OCI-LY7 (cell line): ENCODE data around the gene PDAP1. TPM values are rescaled to one million over a fixed set of nuclear protein-coding genes. Genes with fewer than 3 reads are reported as not detected.

Source experiments
- BruUV-seq: library from RNA; stranded (reverse); fragments of 400-500 nt; replicated peaks from 2 replicates; lab custom pipeline; 2021; lab: Mats Ljungman, UMichigan
- CTCF ChIA-PET: fragments of 300-600 bp; sonication (Branson Sonifier 250); formaldehyde crosslinking; loops from one replicate; lab custom pipeline; 2022; ENCODE audit warnings: antibody characterized with exemption; ENCODE audit not compliant: unreplicated experiment; lab: Charles Lee
- POLR2A ChIA-PET: fragments of 300-600 bp; sonication (Branson Sonifier 250); formaldehyde crosslinking; loops from one replicate; lab custom pipeline; 2022; ENCODE audit warnings: antibody characterized with exemption; lab: Charles Lee
- DNase-seq: peaks from one replicate; pipeline ENCODE4 v3.0.0-alpha.2; 2015; ENCODE audit warnings: low spot score
- H2AFZ ChIP-seq: fragments of 200-600 bp; sonication (generic), shearing (Covaris generic); 2 replicates; pipeline ENCODE4 v1.6.1; 2014; ENCODE audit warnings: mild to moderate bottlenecking, antibody characterized with exemption, low read length, moderate library complexity
- H3K27ac ChIP-seq: fragments of 200-600 bp; sonication (generic); 2 replicates; pipeline ENCODE4 v1.5.1; 2014; ENCODE audit warnings: mixed run types, low read depth, mild to moderate bottlenecking, moderate library complexity, low read length, inconsistent platforms; ENCODE audit not compliant: poor library complexity, severe bottlenecking
- H3K36me3 ChIP-seq: fragments of 200-600 bp; sonication (generic); 2 replicates; pipeline ENCODE4 v1.6.1; 2014; ENCODE audit warnings: mild to moderate bottlenecking, antibody characterized with exemption, low read length, moderate library complexity, mixed read lengths; ENCODE audit not compliant: insufficient read depth
- H3K4me1 ChIP-seq: fragments of 200-600 bp; sonication (generic); 2 replicates; pipeline ENCODE4 v1.5.1; 2014; ENCODE audit warnings: mild to moderate bottlenecking, low read length; ENCODE audit not compliant: insufficient read depth, poor library complexity, severe bottlenecking
- H3K4me2 ChIP-seq: fragments of 200-600 bp; sonication (generic); 2 replicates; pipeline ENCODE4 v1.6.1; 2014; ENCODE audit warnings: mild to moderate bottlenecking, low read length
- H3K4me3 ChIP-seq: fragments of 200-600 bp; sonication (generic); 2 replicates; pipeline ENCODE4 v1.5.1; 2014; ENCODE audit warnings: mild to moderate bottlenecking, low read depth, low read length; ENCODE audit not compliant: poor library complexity, severe bottlenecking
- H3K79me2 ChIP-seq: fragments of 200-600 bp; sonication (generic); 2 replicates; pipeline ENCODE4 v1.6.1; 2016; ENCODE audit warnings: low read depth, mild to moderate bottlenecking, low read length, moderate library complexity, mixed read lengths; ENCODE audit not compliant: insufficient read depth
- H3K9me2 ChIP-seq: fragments of 200-600 bp; sonication (generic); 2 replicates; pipeline ENCODE4 v1.6.1; 2016; ENCODE audit warnings: mild to moderate bottlenecking, low read length, mixed read lengths; ENCODE audit not compliant: insufficient read depth
- H3K9me3 ChIP-seq: fragments of 200-600 bp; sonication (generic); 2 replicates; pipeline ENCODE4 v1.6.1; 2014; ENCODE audit warnings: mild to moderate bottlenecking, mixed run types, low read length, mixed read lengths
- H4K20me1 ChIP-seq: fragments of 200-600 bp; sonication (generic); 2 replicates; pipeline ENCODE4 v1.6.1; 2014; ENCODE audit warnings: mild to moderate bottlenecking, antibody characterized with exemption, low read length, moderate library complexity, mixed read lengths; ENCODE audit not compliant: insufficient read depth
- EZH2phosphoT487 ChIP-seq: fragments of 200-600 bp; sonication (generic); IDR thresholded peaks from 2 replicates; pipeline ENCODE4 v1.6.1; 2018; ENCODE audit warnings: low read depth, borderline replicate concordance, mild to moderate bottlenecking, mixed run types, antibody characterized with exemption, low read length, moderate library complexity, mixed read lengths
- intact Hi-C: fragments of 100-400 bp; cut with micrococcal nuclease; formaldehyde crosslinking; loops from one replicate; pipeline ENCODE4 v1.10.0; 2022; ENCODE audit not compliant: unreplicated experiment
- total RNA-seq, 2 experiments: library from RNA; depleted of rRNA in 1 of 2; stranded (reverse); fragments of >200 nt in 1 of 2; shearing (Covaris generic) in 1 of 2; gene quantifications; 2 replicates each; pipeline ENCODE4 v1.2.3, GENCODE V29; 2014 to 2022
- TF ChIP-seq, protein P1 (sequence below): fragments of 200-600 bp; sonication (generic); conservative IDR thresholded peaks from 2 replicates; pipeline ENCODE4 v1.5.1; 2014; ENCODE audit warnings: mild to moderate bottlenecking, antibody characterized with exemption, low read length, moderate library complexity, mixed read lengths

PDAP1 gene
- total RNA-seq, 2 experiments from 2014 or later: 33.7 to 135 TPM

DNA sequence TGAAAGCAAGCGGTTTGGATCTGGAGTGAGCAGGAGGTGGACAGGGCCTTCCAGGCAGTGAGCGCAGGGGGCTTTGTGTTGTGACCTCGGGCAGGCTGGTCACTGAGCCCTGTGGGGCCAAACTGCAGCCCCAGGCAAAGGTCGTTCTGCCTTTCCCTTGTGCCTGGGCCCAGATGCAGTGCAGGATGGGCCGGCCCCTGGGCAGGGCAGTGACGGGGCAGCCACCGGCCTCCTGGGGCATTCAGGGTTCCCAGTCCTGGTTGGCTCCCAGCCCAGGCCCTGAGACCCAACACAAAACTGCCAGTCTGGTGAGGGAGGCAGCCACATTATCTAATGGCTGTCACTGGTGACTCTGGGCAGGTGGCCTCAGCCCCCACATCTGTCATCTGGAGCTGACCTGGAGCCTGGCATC, 26.7 kb downstream of the PDAP1 start:
- peak overlapping the region; percentile 63 for H3K4me3 ChIP-seq
- H3K4me2 ChIP-seq: peak overlapping the region; percentile 90
- TF ChIP-seq EZH2phosphoT487: no peak
- TF ChIP-seq, protein P1, sequence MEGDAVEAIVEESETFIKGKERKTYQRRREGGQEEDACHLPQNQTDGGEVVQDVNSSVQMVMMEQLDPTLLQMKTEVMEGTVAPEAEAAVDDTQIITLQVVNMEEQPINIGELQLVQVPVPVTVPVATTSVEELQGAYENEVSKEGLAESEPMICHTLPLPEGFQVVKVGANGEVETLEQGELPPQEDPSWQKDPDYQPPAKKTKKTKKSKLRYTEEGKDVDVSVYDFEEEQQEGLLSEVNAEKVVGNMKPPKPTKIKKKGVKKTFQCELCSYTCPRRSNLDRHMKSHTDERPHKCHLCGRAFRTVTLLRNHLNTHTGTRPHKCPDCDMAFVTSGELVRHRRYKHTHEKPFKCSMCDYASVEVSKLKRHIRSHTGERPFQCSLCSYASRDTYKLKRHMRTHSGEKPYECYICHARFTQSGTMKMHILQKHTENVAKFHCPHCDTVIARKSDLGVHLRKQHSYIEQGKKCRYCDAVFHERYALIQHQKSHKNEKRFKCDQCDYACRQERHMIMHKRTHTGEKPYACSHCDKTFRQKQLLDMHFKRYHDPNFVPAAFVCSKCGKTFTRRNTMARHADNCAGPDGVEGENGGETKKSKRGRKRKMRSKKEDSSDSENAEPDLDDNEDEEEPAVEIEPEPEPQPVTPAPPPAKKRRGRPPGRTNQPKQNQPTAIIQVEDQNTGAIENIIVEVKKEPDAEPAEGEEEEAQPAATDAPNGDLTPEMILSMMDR: no peak
- no TSS peak for BruUV-seq
- intact Hi-C loops: loop anchor here (2.0 kb wide), 1 partner anchor 27 kb away; the partner anchor contains the start of genes BUD31 and PDAP1
- H2AFZ ChIP-seq: no peak overlapping the region
- no peaks in the 10 kb centered on the region for H3K9me2 ChIP-seq
- H3K9me3 ChIP-seq: no peaks in the 10 kb centered on the region; the same call in 1 of the 2 replicates
- ChIA-PET POLR2A (interaction anchor here (0.6 kb wide), 1 partner anchor 26 kb away, joined by 4 read pairs; no protein-coding TSS in a partner anchor), CTCF (no interaction called here)
- no peak for DNase-seq
- no peaks in the 10 kb centered on the region for H4K20me1 ChIP-seq
- peaks cover 49% of the 10 kb centered on the region for H3K79me2 ChIP-seq
- H3K36me3 ChIP-seq: peaks cover 50% of the 10 kb centered on the region
- peaks cover 42% of the 10 kb centered on the region for H3K4me1 ChIP-seq
- peak overlapping the region; percentile 96 for H3K27ac ChIP-seq

DNA sequence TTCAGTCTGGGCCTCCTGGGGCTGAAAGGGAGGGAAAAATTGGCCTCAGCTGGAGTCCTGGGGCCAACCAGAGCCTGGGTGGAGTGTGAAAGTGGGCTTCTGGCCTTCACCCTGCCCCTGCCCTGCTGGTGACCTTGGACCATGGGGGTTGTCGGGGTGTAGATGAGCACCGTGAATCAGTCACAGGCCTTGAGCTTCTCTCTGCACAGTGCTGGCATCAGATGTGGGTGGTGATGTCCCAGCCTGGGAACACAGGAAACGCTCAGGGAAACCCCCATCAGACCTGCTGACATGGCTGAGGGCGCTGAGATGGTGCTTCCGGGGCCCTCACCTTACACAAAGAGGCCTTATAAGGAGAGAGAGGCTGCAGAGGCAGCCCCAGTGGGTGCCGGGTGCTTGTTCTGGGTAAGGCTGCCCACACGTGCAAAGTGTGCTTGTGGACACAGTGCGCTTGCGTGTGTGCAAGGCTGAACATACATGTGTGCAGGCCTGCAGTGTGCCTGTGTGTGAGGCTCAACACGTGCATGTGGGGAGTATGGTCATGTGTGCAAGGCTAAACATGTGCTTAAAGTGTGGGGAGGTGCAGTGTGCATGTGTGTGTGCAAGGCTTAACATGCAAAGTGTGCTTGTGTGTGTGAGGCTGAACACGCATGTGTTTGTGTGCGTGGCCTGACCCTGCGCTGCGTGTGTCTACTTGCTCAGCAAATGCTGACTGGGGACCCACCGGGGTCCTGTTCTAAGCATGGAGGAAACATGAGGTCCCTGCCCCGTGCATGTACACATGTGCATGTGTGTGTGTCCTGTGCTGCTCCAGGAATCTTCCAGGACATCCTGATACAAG, 27.4 kb downstream of the PDAP1 start:
- intact Hi-C loops: loop anchor here (2.0 kb wide), 1 partner anchor 28 kb away; the partner anchor contains the start of genes BUD31 and PDAP1
- Histone ChIP-seq H3K4me2 (peak overlapping the region; percentile 90), H2AFZ (no peak overlapping the region), H3K4me3 (peak overlapping the region; percentile 63), H3K4me1 (peaks cover 47% of the 10 kb centered on the region), H3K9me3 (no peaks in the 10 kb centered on the region; the same call in 1 of the 2 replicates), H4K20me1 (no peaks in the 10 kb centered on the region), H3K9me2 (no peaks in the 10 kb centered on the region), H3K79me2 (peaks cover 55% of the 10 kb centered on the region), H3K27ac (peak overlapping the region; percentile 96), H3K36me3 (peaks cover 49% of the 10 kb centered on the region)
- peak; percentile 88 for DNase-seq
- POLR2A ChIA-PET: interaction anchor here (1.3 kb wide), 1 partner anchor 27 kb away, joined by 8 read pairs; the partner anchor contains the start of genes BUD31 and PDAP1
- no TSS peak for BruUV-seq
- CTCF ChIA-PET: no interaction called here
- TF ChIP-seq, protein P1: no peak
- no peak for TF ChIP-seq EZH2phosphoT487
